Daoy (cell line): ENCODE measurements around the gene SPRED1. TPM values are rescaled to one million over a fixed set of nuclear protein-coding genes. Genes with fewer than 3 reads are reported as not detected.

ENCODE experiments used
- DNase-seq: peaks from one replicate; pipeline ENCODE4 v3.0.0-alpha.2; 2015; ENCODE audit warnings: low read depth
- total RNA-seq: library from RNA; depleted of rRNA; stranded (reverse); fragments of >200 nt; shearing (Covaris generic); gene quantifications from 2 replicates; pipeline ENCODE4 v1.2.3, GENCODE V29; 2014

The SPRED1 gene
- total RNA-seq, 1 experiment from 2014 or later: 15.9 TPM

DNA sequence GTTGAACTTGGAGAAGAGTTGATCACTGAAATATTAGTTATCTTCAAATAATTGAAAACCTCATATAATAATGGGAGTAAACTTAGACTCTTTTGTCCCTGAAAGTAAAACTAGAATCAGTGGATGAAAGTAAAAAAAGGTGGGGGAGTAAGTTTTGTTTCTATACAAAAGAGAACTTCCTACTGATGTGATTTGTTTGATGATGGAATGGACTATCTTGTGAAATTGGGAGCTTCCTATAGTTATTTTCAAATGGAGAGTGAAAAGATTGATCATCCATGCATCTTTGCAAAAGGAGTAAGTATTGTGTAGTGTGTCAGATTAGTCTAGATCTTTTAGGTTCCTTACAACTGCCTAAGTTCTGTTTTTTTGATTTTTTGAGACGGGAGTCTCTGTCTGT, 28.4 kb downstream of the SPRED1 start:
- no peak for DNase-seq

DNA sequence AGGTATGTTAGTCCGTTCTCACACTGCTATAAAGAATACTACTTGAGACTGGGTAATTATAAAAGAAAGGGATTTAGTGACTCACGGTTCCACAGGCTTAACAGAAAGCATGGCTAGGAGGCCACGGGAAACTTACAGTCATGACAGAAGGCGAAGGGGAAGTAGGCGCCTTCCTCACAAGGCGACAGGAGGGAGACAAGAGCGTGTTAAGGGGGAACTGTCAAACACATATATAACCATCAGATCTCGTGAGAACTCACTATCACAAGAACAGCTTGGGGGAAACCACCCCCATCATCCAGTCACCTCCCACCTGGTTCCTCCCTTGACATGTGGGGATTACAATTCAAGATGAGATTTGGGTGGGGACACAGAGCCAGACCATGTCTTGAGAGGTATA, 30.4 kb downstream of the SPRED1 start:
- DNase-seq: no peak

DNA sequence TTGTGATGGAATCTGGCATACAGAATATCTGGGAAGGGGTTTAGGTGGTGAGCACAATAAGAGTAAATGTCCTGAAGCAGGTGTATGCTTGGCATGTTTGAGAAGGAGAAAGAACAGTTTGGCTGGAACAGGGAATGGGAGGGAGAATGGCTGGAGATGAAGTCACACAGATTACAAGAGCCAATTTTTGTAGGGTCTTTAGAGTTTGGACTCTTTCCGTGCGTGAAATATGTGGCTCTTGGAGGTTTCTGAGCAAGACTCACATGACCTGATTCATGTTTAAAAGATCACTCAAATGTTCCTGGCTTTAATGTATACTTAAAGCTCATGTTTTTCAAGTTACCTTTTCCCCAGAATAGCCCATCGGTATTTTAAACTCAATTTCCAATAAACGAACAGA, 32.8 kb downstream of the SPRED1 start:
- no peak for DNase-seq

DNA sequence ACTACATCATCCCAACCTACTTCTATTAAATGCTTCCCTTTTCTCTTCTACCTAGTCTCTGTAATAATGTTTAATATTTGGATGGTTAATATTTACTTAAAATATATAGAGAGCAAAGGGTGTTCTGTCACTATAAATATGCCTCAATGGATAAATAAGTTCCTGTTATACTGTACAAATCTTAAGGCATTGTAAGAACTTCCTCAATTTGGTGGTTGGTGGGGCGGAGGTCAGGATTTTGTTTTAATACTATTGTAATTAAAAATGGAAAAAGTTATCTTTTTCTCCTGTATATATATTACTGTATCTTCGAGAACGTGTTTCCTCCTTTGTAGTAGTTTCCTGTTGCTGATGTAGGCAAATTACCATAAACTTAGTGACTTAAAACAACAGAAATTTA, 41.5 kb downstream of the SPRED1 start:
- no peak for DNase-seq

DNA sequence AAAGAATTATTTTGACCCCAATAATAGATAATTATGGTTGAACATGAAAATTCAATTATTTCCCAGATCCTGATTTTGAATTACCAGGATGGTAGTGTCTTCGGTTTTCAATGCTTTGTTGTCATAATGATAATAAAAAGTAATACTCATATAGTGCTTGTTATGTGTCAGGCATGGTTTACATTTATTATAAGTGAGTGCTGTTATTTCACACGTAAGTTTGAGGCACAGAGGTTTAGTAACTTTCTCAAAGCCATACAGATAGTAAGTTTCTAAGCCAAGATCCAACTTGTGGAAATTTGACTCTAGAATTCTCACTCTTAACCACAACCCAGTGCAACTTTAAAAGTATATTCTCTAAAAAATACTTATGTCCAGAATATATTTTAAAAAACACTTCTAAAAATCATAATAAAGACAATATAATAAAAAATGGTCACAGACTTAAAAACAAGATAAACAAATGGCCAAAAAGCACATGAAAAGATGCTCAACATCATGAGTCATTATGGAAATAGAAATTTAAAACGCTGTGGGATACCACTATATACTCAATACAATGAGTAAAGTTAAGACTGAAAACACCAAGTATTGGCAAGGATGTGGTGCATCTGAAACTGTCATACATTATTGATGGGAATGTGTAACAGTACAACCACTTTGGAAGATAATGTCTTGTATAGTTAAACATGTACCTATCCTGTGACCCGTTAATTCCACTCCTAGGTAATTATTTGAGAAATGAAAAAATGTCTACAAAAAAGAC, 45.2 kb downstream of the SPRED1 start:
- DNase-seq: peak; percentile 32

DNA sequence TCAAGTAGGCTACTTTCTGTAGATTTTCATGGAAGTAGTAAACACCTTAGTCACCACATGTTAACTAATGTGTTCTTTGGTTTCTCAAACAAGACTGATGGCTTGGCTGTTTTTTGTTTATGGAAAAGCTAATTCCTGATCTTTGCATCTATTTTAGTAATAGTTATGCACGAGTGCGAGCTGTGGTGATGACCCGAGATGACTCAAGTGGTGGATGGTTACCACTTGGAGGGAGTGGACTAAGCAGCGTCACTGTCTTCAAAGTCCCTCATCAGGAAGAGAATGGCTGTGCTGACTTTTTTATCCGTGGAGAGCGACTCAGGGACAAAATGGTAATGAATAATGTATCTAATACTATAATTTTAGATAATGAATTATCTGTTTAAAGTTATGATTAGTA, 46.6 kb downstream of the SPRED1 start:
- DNase-seq: peak; percentile 45

DNA sequence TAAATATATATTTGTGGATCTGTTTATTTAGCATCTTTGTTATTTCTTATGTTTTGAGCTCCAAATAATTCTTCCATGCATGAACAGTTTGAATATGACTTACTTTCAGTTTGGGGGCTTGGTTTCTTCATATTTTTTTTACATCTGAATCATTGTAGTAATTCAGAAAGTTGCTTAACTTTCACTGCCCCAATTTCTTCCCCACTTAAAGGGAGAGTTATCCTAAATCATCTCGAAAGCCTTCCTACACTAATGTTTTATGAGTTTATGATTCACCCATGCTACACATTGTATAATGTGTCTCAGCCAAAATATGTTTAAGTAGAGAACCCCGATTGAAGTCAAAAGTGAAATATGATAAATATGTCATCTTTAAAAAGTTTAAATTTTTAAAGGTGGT, 47.8 kb downstream of the SPRED1 start:
- DNase-seq: no peak

DNA sequence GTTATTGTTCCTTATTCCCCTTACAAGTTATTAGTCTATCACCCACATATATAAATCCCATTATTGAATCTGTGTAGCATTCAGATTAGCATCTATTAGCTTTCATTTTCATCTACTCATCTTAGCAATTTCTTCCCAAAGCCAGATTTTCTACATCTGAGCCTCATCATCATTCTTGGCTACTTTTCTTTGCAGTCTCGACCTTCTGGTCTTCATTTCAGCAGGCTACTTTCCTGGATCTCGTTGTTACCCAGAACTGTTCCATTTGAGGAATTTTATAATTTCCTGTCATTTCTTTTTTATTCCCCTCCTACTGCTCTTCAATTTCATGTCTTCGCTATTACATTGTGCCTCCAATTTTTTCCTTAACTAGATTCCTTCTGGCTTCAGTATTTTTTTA, 51.8 kb downstream of the SPRED1 start:
- no peak for DNase-seq

DNA sequence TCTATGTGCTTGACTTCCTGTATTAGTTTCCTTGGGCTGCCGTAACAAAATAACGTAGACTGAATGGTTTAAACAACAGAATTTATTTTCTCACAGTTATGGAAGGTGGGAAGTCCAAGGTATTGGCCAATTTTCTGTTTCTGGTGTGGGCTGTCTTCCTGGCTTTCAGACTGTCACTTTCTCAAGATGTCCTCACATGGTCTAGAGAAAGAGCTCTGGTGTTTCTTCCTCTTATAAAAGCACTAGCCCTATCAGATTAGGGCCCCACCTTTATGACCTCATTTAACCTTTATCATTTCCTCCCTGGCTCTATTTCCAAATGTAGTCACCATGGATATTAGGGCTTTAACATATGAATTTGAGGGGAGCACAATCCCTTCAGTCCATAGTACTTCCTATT, 54.6 kb downstream of the SPRED1 start:
- no peak for DNase-seq

DNA sequence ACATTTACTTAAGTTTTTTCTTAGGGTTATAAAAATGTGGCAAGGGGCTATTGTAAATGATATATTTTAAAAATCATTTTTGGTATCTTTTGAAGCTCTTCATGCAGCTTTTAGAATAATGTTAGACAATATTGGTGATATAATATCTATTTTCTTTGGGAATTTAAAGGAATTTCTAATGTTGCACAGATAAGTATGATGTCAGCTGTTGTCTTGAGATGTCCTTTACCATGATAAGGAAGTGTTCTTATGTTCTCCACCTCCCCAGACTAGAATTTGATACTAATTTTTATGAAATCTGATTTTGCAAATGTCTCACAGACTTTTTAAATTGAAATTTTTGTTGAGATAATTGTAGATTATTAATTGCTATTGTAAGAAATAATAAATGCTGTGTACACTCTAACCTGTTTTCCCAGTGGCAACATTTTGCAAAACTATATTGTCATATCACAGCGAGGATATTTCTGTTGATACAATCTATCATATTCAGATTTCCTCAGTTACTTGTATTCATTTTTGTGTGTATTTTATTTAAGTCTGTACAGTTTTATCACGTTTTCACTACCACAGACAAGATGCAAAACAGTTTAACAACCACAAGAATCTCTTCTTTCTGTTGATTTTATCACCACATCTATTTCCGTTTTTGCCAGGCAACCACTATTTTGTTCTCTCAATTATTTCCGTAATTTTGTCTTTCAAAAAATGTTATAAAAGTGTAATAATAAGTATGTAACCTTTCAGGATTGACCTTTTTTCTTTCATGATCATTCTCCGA, 55.4 kb downstream of the SPRED1 start:
- DNase-seq: no peak

DNA sequence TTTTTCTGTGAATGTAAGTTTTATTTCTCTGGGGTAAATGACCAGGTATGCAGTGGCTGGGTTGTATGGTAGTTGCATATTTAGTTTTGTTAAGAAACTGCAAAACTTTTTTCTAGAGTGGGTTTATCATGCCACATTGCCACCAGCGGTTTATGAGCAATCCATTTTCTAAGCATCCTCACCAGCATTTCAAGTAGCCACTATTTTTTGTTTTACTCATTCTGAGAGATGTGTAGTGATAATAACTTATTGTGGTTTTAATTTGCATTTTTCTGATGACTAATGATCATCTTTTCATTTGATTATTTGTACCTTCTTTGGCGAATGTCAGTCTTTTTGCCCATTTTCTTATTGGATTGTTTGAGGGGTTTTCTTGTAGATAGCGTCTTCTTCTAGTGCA, 56.2 kb downstream of the SPRED1 start:
- DNase-seq: no peak

DNA sequence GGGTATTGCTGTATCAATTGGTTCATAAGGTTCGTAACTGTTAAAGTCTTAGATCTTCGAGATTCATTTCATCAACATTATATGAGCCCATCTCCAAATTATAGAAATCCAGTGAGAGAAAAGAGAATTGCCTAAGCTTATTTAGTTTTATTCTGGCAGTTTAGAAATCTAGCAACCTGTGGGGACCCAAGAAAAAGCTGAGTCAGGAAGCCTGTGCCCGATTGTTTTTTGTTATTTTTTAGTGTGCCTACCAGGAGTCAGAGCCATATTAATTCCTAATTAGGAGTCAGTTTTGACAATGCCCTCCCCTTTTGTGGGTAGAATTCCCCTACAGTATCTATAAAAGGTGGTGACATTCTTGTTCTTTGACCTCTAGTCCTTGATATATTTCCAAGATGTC, 59.6 kb downstream of the SPRED1 start:
- no peak for DNase-seq

DNA sequence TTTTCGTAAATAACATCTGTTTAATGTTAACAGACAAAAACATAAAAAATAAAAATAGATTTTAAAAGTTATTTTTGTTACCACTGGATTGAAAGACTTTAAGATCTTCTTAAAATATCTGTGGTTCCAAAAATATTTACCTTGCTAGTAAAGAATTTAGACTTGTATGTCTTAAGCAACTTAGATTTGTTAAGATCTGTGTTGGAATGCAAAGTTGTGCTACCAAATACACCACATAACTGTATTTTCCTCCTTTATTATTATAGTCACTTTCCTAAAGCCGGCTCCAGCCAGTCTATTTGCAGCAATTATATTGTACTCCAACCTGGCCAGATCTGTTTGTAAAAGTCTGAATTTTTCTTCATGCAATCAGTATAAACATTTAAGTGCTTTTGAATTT, 63.7 kb downstream of the SPRED1 start:
- DNase-seq: no peak

DNA sequence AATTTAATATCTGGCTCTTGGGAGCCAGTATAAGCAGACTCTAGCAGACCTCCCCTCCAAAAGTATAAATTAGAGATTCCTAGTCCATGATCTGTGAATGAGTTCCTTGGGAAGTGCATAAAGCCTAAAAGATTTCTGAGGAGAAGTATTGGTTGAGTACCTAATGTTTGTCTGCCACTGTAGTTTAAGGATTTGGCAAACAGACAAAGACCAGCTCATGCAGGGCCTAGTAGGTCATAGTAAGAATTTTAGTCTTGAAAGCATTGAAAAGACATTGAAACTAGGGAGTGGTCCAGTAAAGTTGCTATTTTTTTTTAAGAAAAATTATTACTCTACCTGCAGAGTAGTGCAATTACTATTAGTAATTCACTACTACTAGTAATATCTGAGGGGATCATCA, 67.5 kb downstream of the SPRED1 start:
- no peak for DNase-seq

DNA sequence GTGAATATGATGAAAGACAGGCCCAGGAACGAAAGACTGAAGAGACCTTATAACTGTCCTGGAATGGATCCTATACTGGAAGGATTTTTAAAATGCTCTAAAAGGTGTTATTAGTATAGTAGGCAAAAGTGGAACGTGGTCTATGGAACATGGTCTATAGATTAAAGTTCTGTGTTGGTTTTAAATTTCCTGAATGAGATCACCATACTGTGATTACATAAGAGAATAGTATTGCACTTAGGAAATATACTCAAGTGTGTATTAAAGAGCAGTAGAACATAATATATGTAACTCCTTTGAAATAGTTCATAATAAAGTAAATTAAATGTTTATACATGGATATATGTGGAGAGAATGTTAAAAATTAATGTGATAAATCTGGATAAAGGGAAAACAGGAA, 68.2 kb downstream of the SPRED1 start:
- no peak for DNase-seq

DNA sequence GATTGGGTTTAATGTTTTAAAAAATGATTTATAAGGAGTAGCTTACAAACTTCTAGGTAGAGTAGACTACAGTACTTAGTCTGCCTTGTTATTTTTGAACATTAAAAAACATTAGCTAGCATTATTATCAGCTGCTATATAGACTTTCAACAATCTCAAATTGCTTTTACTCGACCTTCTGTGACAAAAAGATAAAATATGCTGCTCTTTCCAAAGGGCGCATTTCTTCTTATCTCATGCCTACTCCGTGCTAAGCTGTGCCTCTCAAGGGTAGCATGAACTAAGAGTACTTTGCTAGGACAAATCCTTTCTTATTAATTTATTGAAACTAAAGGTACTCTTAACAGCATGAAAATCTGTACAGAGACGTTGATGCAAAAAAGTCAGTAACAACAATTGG, 71.3 kb downstream of the SPRED1 start:
- no peak for DNase-seq

DNA sequence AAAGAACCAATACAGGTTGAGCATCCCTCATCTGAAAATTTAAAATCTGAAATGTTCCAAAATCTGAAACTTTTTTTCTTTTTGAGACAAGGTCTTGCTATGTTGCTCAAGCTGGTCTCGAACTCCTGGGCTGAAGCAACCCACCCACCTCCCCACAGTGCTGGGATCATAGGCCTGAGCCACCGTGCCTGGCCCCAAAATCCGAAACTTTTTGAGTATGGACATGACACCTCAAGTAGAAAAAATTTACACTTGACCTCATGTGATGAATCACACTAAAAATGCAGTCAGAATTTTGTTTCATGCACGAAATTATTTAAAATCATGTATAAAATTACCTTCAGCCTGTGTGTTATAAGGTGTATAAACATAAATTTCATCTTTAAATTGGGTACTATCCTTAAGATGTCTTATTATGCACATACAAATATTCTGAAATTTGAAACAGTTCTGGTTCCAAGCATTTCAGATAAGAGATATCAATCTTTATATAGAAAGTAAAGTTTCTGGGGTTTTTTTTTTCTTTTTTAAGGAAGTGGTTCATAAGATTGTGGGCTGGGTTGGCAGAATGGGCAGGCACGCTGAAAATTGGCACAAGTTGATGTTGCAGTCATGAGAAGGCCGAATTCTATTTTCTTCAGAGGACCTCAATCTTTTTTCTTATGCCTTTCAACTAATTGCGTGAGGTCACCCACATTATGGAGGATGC, 72.5 kb downstream of the SPRED1 start:
- DNase-seq: no peak

DNA sequence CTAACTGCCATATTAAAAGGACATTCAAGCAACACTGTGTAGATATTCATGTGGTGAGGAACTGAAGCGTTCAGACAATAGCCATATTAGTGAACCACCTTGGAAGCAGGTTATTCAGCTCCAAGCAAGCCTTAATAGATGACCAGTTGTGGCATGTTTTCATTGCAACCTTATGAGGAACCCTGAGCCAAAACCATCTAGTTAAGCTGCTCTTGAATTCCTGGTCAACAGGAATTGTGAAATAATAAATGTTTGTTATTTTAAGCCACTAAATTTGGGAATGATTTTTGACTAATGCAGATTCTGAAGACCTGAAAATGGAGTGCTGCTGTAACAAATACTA, 73.0 kb downstream of the SPRED1 start:
- DNase-seq: no peak

DNA sequence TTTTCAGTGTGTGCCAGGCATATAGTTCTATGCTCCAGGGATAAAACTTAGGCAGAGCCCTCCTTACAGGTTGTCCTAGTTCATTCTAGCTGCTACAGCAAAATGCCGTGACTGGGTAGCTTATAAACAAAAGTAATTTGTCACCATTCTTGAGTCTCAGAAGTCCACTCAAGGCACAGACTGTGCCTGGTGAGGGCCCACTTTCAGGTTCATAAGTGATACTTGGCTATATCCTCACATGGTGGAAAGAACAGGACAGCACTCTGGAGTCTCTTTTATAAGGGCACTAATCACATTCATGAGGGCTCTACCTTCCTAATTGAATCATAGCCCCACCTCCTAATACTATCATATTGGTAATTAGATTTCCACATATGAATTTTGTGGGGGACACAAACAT, 80.1 kb downstream of the SPRED1 start:
- no peak for DNase-seq

DNA sequence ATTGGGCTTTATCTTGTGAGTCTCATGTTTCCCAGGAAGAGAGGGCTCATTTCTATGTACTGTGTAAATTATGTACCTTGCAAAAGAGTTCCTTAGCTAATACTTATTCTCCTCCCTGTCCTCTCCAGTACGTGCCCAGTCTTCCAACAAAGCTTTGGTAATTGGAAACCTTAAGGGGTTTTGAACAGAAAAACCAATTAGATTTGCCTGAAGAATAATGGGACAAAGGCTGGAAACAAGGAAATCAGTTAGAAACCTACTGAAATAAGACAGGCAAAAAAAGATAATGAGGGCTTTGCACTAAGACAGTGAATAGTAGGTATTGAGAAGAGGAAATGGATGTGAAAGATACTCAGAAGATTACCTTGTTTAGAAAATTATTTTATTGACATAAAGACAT, 82.5 kb downstream of the SPRED1 start:
- DNase-seq: no peak

DNA sequence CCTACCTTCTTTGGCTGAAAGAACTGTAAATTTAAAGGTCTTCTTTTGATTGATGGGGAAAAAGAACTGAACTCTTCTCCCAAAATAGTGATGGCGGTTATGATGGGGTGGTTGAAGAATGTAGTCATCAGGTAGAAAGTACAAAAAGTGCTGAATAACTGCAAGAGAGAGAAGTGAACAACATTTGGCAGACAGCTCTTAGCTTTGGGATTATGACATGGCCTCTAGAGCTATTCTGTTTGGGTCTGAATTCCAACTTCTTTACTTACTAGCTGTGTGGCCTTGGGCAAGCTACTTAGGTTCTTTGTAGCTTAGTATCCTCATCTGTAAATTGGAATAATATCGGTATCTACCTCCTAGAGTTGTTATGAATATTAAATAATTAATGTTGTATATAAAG, 91.7 kb downstream of the SPRED1 start:
- DNase-seq: no peak

DNA sequence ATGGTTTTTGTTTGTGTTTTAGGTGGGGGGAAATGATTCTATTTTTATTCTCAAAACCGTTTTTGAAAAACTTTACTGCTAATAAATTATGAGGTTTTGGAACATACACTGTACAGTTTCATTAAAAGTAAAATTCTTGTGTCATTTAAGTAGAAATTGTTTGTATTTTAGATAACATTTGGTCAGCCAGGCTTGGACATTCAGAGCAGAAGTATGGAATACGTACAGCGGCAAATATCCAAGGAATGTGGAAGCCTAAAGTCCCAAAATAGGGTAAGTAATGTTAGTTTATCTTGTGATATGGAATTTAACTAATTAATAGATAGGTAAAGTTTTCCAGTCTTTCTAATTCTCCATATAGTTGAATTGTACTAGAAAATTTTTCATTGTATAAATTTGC, 96.6 kb downstream of the SPRED1 start:
- no peak for DNase-seq

DNA sequence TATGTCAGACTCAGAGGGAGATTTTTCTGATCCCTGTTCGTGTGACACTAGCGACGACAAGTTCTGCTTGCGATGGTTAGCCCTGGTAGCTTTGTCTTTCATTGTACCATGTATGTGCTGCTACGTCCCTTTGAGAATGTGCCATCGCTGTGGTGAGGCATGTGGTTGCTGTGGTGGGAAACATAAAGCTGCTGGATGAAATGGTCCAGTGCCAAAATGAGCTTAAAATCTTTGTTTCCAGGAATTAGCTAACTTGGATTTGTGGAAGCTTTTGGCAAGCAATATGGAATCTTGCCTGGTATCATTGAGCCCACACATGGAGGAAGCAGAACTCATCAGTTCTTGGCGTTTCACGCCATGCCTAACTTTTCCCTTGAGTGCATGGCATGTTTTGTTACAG, 98.8 kb downstream of the SPRED1 start:
- no peak for DNase-seq
